Brain microvascular endothelial cell (primary cell): ENCODE measurements around the gene TSEN15.

Experiments
- DNase-seq: peaks from one replicate; pipeline ENCODE4 v3.0.0-alpha.2; 2020
- H3K27ac ChIP-seq: fragments of 250-450 bp; sonication (Bioruptor Pico); 2 replicates; pipeline ENCODE4 v1.5.1; 2020; ENCODE audit warnings: mild to moderate bottlenecking, moderate library complexity
- H3K27me3 ChIP-seq: fragments of 250-450 bp; sonication (Bioruptor Pico); replicated peaks from 2 replicates; pipeline ENCODE4 v1.5.1; 2020; ENCODE audit warnings: mild to moderate bottlenecking
- H3K36me3 ChIP-seq: fragments of 250-450 bp; sonication (Bioruptor Pico); replicated peaks from 2 replicates; pipeline ENCODE4 v1.5.1; 2020; ENCODE audit warnings: mild to moderate bottlenecking
- H3K4me3 ChIP-seq: 2 replicates; pipeline ENCODE4 v1.5.1; 2011; ENCODE audit warnings: low read depth, mild to moderate bottlenecking, control low read depth, low read length, moderate library complexity
- in situ Hi-C: cut with HindIII; loops from 2 replicates; pipeline ENCODE4 v1.10.0; 2017; ENCODE audit warnings: low sequenced_read_pairs, low pct_ligation_motif_present
- TF ChIP-seq, protein P1 (sequence below): IDR thresholded peaks from 2 replicates; pipeline ENCODE4 v1.5.1; 2011; ENCODE audit warnings: low read depth, mild to moderate bottlenecking, moderate library complexity, low read length, control low read depth, inconsistent platforms; ENCODE audit errors: missing control alignments

TSEN15 gene

GRCh38 chr1:184114818-184115398 lies 63.4 kb downstream of the TSEN15 start:
- no peak for DNase-seq
- TF ChIP-seq, protein P1, sequence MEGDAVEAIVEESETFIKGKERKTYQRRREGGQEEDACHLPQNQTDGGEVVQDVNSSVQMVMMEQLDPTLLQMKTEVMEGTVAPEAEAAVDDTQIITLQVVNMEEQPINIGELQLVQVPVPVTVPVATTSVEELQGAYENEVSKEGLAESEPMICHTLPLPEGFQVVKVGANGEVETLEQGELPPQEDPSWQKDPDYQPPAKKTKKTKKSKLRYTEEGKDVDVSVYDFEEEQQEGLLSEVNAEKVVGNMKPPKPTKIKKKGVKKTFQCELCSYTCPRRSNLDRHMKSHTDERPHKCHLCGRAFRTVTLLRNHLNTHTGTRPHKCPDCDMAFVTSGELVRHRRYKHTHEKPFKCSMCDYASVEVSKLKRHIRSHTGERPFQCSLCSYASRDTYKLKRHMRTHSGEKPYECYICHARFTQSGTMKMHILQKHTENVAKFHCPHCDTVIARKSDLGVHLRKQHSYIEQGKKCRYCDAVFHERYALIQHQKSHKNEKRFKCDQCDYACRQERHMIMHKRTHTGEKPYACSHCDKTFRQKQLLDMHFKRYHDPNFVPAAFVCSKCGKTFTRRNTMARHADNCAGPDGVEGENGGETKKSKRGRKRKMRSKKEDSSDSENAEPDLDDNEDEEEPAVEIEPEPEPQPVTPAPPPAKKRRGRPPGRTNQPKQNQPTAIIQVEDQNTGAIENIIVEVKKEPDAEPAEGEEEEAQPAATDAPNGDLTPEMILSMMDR = no peak
- Histone ChIP-seq H3K27me3 (no peaks in the 10 kb centered on the region), H3K4me3 (no peak overlapping the region), H3K36me3 (no peaks in the 10 kb centered on the region), H3K27ac (no peak overlapping the region)
- in situ Hi-C loops = no loop called here

DNA sequence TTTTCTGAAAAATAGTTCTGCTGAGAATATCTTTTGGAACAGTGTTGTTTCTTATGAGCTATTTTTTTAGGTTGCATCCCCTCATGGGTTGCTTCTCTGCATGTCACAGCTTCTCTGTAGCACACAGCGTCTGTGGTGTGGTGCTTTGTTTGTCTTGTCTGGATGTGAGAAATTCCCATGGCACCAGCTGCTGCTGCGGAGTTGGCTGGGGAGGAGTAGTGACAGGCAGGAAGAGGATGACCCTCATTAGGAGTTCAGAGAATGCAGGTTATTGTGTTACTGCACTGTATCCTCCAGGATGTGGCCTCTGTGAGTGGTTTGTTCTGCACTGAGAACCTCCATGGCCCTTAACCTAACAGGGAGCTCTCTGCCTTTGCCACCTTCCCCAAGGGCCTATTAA lies 64.8 kb downstream of the TSEN15 start:
- peak; percentile 51 for DNase-seq
- Histone ChIP-seq H3K4me3 (no peak overlapping the region), H3K27me3 (no peaks in the 10 kb centered on the region), H3K27ac (no peak overlapping the region), H3K36me3 (no peaks in the 10 kb centered on the region)
- in situ Hi-C loops = no loop called here
- TF ChIP-seq, protein P1 = no peak

DNA sequence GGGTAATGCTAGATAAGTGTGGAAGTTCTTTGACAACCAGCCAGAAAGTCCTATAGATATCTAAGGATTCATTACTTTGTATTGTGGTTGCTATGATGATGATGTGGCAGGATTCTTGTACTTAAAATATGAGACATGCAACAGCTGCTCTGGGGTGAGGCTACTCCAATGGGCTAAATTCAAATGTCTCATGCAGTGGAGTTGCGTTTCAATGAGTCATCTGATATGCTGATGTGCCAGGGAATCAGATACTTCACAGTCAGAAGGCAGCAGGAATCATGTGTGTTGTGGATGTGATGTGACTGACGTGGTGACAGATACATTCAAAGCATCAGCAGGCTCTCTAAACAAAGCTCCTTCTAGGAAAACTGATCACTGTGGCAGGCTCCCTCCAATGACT lies 66.5 kb downstream of the TSEN15 start:
- peak; percentile 100 for DNase-seq
- in situ Hi-C loops = no loop called here
- TF ChIP-seq, protein P1 = no peak
- Histone ChIP-seq H3K36me3 (no peaks in the 10 kb centered on the region), H3K27ac (peak overlapping the region; percentile 85), H3K4me3 (no peak overlapping the region), H3K27me3 (no peaks in the 10 kb centered on the region)
